Adipocyte (in vitro differentiated cells): Measurements from ENCODE around the gene TMEM141.
"Not testable (repeated sequence)": the region's sequence is repeated elsewhere in the genome, so short reads cannot be mapped to it uniquely, and the experiment has no call there.

ENCODE experiments used
- DNase-seq: peaks from one replicate; pipeline ENCODE4 v3.0.0-alpha.2; 2015; ENCODE audit warnings: low read depth
- H3K27me3 ChIP-seq: replicated peaks from 2 replicates; pipeline ENCODE4 v1.7.0; 2013; ENCODE audit warnings: mild to moderate bottlenecking, low read length, moderate library complexity; ENCODE audit not compliant: control insufficient read depth, insufficient read depth
- H3K36me3 ChIP-seq: 2 replicates; pipeline ENCODE4 v1.7.0; 2013; ENCODE audit warnings: low read length, mild to moderate bottlenecking, moderate library complexity; ENCODE audit not compliant: control insufficient read depth, insufficient read depth, severe bottlenecking
- H3K4me1 ChIP-seq: 2 replicates; pipeline ENCODE4 v1.7.0; 2013; ENCODE audit warnings: mild to moderate bottlenecking, low read length, moderate library complexity; ENCODE audit not compliant: control insufficient read depth, insufficient read depth
- H3K4me3 ChIP-seq: 2 replicates; pipeline ENCODE4 v1.7.0; 2013; ENCODE audit warnings: mild to moderate bottlenecking, low read length, moderate library complexity
- H3K9ac ChIP-seq: 2 replicates; pipeline ENCODE4 v1.7.0; 2013; ENCODE audit warnings: mild to moderate bottlenecking, low read length, moderate library complexity
- H3K9me3 ChIP-seq: 2 replicates; pipeline ENCODE4 v1.7.0; 2013; ENCODE audit warnings: mild to moderate bottlenecking, low read length, moderate library complexity; ENCODE audit not compliant: control insufficient read depth

The TMEM141 gene

DNA sequence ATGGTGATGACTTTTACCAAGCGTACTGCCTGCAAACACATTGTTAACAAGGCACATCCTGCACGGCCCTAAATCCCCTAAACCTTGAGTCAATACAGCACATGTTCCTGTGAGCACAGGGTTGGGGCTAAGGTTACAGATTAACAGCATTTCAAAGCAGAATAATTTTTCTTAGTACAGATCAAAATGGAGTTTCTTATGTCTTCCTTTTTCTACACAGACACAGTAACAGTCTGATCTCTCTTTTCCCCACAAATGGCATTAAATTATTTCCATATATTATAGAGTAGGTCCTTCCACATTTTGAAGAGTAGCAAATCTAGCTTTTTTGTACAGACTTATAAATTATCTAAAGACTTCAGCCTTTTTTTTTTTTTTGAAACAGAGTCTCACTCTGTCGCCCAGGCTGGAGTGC lies 1.6 kb upstream of the TMEM141 start:
- Histone ChIP-seq H3K4me1 (peaks cover 12% of the 10 kb centered on the region), H3K9ac (no peak overlapping the region), H3K27me3 (peaks cover 12% of the 10 kb centered on the region), H3K4me3 (no peak overlapping the region), H3K9me3 (no peaks in the 10 kb centered on the region), H3K36me3 (peaks cover 6% of the 10 kb centered on the region)
- DNase-seq: no peak

DNA sequence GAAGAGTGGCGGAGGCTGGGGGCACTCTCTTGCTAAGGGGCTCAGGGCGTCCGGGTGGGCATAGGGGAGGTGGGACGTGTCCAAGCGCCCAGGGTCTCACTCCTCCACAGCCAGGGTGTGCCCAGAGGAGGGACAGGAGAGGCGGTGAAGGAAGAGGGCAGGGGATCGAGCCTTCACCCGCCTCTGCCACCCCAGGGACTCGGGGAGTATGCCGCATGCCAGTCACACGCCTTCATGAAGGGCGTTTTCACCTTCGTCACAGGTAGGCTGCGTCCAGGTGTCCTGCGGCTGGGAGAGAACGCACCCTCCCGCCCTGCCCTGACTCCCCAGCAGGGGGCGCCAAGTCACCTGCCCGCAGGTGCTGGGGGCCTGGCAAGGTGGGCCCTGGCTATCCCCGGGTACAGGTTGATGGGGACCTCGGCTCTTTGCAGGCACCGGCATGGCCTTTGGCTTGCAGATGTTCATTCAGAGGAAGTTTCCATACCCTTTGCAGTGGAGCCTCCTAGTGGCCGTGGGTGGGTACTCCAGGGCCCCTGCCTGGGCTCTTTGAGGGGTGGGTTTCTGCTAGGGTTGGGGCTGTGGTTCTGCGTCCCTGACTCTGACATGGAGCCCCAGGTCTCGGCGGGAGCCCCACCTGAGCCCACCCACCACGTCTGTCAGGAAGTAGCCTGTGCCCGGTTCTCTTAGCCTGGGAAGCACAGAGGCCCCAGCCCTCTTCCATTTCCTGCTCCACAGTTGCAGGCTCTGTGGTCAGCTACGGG lies 552 bp downstream of the TMEM141 start:
- peak; percentile 53 for DNase-seq
- peak overlapping the region; percentile 96 for H3K4me3 ChIP-seq

DNA sequence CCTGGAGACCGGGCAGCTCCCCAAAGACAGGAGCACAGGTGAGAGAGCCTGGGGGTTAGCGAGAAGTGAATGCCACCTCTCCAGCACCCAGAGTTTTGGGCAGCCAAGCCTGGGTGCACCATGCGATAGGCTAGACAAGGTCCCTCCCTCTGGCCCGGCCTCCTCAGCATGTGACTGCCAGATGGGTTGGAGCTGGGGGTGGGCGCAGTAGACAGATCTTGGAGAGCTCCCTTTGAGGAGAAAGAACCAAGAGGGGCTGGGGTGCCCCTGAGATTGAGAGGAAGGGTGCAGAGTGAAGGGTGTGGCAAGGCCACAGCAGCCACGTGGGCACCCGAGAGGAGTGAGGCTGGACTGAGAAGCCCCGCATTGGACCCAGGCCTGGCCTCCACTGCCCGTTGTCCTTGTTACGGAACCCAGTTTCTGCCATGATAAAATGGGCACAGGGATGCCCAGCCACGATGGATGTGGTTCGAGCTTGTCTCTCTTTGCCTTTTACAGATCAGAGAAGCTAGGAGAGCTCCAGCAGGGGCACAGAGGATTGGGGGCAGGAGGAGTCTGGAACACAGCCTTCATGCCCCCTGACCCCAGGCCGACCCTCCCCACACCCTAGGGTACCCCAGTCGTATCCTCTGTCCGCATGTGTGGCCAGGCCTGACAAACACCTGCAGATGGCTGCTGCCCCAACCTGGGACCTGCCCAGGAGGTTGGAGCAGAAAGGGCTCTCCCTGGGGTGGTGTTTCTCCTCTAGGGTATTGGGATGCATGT lies 1.4 kb downstream of the TMEM141 start:
- peak overlapping the region; percentile 96 for H3K4me3 ChIP-seq
- no peak for DNase-seq

More for the DNA sequence above, 552 bp downstream of the TMEM141 start:
- Histone ChIP-seq H3K9me3 (no peaks in the 10 kb centered on the region), H3K36me3 (peaks cover 6% of the 10 kb centered on the region), H3K4me1 (peaks cover 27% of the 10 kb centered on the region), H3K27me3 (peaks cover 3% of the 10 kb centered on the region), H3K9ac (peak overlapping the region; percentile 95)

DNA sequence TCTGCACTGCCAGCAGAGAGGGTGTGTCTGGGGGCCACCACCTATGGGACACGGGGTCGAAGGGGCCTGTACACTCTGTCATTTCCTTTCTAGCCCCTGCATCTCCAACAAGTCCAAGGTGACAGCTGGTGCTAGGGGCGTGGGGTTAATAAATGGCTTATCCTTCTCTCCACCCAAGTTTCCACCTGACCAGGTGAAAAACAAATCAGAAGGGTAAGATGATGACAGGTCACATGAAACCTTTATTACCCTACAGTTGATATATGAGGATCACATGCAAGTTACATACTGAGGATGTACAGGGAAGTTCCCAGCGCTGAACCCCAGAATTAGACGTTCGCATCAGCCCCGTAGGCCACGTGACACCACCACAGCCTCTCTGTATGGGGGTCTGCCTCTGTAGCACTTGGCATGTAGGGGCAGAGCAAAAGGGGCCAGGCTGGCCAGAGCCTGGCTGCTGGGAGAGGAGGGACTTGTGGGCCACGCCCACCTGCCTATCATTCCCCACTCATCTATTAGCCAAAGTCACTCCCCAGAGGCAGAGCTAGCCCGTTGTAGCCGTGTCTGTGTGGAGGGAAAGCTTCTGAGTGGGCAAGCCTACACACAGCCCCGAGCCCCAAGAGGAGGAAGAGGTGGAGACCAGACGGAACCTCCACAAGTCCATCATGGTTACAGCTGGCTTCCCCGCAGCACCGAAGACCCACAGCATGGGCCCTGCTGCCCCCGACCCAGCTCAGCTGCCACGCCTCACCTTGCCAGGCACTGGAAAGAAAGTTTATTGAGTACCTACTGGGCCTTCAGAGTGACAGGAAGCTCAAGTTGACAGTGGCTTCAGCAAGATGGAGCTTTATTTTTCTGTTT lies 2.2 kb downstream of the TMEM141 start:
- H3K36me3 ChIP-seq: peaks cover 6% of the 10 kb centered on the region
- H3K9ac ChIP-seq: no peak overlapping the region
- H3K27me3 ChIP-seq: no peaks in the 10 kb centered on the region
- peaks cover 33% of the 10 kb centered on the region for H3K4me1 ChIP-seq
- DNase-seq: peak; percentile 8
- no peak overlapping the region for H3K4me3 ChIP-seq
- no peaks in the 10 kb centered on the region for H3K9me3 ChIP-seq

More for the DNA sequence above, 1.4 kb downstream of the TMEM141 start:
- H3K9me3 ChIP-seq: no peaks in the 10 kb centered on the region
- peaks cover 6% of the 10 kb centered on the region for H3K36me3 ChIP-seq
- H3K4me1 ChIP-seq: peaks cover 33% of the 10 kb centered on the region
- no peaks in the 10 kb centered on the region for H3K27me3 ChIP-seq
- peak overlapping the region; percentile 95 for H3K9ac ChIP-seq

DNA sequence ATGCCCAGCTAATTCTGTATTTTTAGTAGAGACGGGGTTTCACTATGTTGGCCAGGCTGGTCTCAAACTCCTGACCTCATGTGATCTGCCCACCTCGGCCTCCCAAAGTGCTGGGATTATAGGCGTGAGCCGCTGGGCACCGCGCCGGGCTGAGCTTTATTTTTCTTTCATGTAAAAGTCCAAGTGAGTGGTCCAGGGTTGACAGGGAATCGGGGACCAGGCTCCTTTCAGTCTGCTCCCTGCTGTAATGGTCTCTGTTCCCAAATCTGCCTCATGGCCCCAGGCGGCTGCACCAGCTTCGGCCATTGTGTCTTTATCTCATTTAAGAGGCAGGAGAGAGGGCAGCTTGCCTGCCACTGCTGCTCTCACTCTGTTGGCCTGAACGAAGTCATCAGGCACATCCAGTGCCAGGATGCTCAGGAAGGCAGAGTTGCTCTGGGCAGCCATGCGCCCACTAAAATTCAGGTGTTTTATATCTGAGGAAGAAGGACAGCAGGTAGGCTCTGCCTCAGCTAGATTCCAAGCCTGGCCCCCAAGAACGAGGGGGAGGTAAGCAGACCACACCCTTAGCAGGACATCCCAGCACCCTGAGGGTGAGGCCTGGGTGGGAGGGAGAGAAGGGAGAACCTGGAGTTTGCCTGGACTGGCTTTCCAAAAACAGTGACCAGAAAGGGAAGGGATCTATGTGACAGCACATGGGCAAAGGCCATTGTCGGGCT lies 3.3 kb downstream of the TMEM141 start:
- no peak for DNase-seq
- H3K4me1 ChIP-seq: peaks cover 33% of the 10 kb centered on the region
- no peak overlapping the region for H3K4me3 ChIP-seq
- H3K9ac ChIP-seq: no peak overlapping the region
- no peaks in the 10 kb centered on the region for H3K27me3 ChIP-seq
- peaks cover 6% of the 10 kb centered on the region for H3K36me3 ChIP-seq
- no peaks in the 10 kb centered on the region for H3K9me3 ChIP-seq

DNA sequence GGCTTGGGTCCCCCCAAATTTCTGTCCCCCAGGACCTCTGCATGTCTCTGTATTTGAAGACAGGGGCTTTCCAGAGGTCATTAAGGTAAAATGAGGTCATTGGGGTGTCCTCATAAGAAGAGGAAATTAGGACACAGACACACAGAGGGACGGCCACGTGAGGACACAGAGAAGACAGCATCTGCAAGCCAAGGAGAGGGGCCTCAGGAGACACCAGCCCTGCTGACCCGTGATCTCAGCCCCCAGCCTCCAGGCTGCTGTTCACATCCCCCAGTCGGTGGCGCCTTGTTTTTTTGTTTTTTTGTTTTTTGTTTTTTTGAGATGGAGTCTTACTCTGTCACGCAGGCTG lies 3.8 kb downstream of the TMEM141 start:
- H3K36me3 ChIP-seq: peaks cover 6% of the 10 kb centered on the region
- H3K4me3 ChIP-seq: no peak overlapping the region
- no peaks in the 10 kb centered on the region for H3K9me3 ChIP-seq
- DNase-seq: no peak
- no peak overlapping the region for H3K9ac ChIP-seq
- H3K4me1 ChIP-seq: peaks cover 33% of the 10 kb centered on the region
- no peaks in the 10 kb centered on the region for H3K27me3 ChIP-seq

DNA sequence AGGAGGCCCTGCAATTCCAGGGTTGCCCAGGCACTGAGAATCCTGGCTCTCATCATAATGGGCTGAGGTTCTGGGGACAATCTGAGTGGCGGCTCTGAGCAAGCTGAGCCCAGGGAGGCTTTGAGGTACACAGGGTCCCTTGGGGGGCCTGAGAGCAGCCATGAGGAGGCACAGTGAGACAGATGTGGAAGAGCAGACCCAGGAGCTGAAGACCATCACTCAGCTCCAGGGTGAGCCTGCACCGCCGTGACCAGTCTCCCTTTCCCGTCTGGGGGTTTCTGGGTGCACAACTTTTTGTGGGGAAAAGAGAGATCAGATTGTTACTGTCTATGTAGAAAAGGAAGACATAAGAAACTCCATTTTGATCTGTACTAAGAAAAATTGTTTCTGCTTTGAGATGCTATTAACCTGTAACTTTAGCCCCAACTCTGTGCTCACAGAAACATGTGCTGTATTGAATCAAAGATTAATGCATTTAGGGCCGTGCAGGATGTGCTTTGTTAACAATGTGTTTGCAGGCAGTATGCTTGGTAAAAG lies 5.2 kb downstream of the TMEM141 start, which contains the start of gene CCDC183:
Gene CCDC183 (plus strand): TSS at position 101 of the 537 bp plus-strand sequence. CDS start 60 bp downstream, at position 161.
- Histone ChIP-seq H3K9me3 (no peaks in the 10 kb centered on the region), H3K4me1 (peaks cover 28% of the 10 kb centered on the region), H3K36me3 (peaks cover 6% of the 10 kb centered on the region), H3K9ac (peak within 1 kb of the TSS; percentile 9), H3K4me3 (no peak within 1 kb of the TSS), H3K27me3 (peaks cover 6% of the 10 kb centered on the region)
- DNase-seq: no peak

DNA sequence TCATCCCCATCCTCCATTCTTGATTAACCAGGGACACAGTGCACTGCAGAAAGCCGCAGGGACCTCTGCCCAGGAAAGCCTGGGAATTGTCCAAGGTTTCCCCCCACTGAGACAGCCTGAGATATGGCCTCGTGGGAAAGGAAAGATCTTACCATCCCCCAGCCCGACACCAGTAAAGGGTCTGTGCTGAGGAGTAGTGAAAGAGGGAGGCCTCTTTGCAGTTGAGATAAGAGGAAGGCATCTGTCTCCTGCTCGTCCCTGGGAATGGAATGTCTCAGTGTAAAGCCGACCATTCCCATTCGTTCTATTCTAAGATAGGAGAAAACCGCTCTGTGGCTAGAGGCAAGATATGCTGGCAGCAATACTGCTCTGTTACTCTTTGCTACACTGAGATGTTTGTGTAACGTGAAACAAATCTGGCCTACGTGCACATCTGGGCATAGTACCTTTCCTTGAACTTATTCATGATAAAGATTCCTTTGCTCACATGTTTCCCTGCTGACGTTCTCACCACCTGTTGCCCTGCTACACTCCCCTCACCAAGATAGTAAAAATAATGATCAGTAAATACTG lies 5.7 kb downstream of the TMEM141 start:
- H3K36me3 ChIP-seq, H3K4me3 ChIP-seq, H3K9me3 ChIP-seq, H3K9ac ChIP-seq: not testable (repeated sequence)
- Histone ChIP-seq H3K4me1 (peaks cover 26% of the 10 kb centered on the region), H3K27me3 (peaks cover 11% of the 10 kb centered on the region)
- DNase-seq: peak; percentile 46

DNA sequence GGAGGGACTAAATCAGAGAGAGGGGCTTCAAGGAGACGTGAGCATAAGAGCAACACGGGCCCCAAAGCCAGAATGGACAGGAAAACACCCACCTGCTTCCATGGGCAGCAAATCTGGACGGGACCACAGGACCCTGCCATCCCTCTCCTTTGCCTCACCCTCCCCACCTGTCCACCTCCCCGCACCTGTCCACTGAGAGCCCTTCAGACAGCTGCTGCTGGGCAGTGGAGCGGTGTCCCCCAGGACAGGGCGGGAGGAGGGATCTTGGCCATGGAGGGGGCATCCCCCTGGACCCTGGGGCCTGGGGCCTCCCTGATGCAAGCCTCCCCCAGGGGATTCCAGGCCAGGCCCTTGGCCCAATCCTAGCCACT lies 7.5 kb downstream of the TMEM141 start:
- no peak overlapping the region for H3K4me3 ChIP-seq

DNA sequence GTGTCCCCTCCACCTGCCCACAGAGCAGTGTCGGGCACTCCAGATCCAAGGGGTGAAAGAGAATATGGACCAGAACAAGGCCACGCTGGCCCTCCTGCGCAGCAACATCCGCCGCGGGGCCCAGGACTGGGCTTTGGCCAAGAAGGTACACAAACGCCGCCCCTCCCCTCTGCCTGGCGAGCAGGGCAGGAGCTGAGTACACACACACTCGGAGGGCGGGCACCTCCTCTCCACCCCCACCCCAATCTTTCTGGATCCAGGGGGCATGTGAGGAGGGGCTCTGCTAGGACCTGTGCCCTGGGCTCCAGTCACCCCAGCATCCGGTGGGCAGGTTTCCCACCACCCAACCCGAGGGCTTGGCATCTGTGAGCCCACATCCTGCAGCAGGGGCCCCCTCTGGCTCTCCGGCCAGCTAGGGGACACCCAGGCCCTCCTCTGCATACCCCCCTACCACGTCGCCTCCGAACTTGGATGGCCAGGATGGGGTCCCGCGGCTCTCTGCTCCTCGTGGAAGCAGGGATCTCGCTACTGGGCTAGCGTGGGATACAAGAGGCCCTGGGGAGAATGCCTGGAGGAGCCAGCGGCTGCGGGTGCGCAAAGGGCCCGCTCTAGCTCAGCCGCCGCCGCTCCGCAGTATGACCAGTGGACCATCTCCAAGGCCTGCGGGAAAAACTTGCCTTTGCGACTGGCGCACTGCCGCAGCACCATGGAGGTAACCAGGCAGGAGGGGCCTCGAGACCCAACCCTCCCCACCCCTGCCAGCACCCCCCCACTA lies 8.1 kb downstream of the TMEM141 start:
- H3K36me3 ChIP-seq: no peaks in the 10 kb centered on the region
- peaks cover 18% of the 10 kb centered on the region for H3K27me3 ChIP-seq
- no peaks in the 10 kb centered on the region for H3K9me3 ChIP-seq
- no peak for DNase-seq
- no peak overlapping the region for H3K4me3 ChIP-seq
- H3K4me1 ChIP-seq: peaks cover 21% of the 10 kb centered on the region
- H3K9ac ChIP-seq: no peak overlapping the region

More for the DNA sequence above, 7.5 kb downstream of the TMEM141 start:
- no peak for DNase-seq
- H3K36me3 ChIP-seq: peaks cover 2% of the 10 kb centered on the region
- peaks cover 21% of the 10 kb centered on the region for H3K4me1 ChIP-seq
- no peaks in the 10 kb centered on the region for H3K9me3 ChIP-seq
- peaks cover 18% of the 10 kb centered on the region for H3K27me3 ChIP-seq
- H3K9ac ChIP-seq: no peak overlapping the region
